WTC11 (cell line): ENCODE measurements around the gene VEGFB. TPM values are rescaled to one million over a fixed set of nuclear protein-coding genes. Genes with fewer than 3 reads are reported as not detected.

Experiments used
- ATAC-seq: fragments of 200-7000 bp; cut with Tn5 transposase; 2 replicates; pipeline ENCODE4 v1.10.0; 2021; ENCODE audit warnings: mild to moderate bottlenecking, moderate library complexity
- CTCF ChIA-PET: fragments of 300-600 bp; sonication (Branson Sonifier 250); formaldehyde crosslinking; loops from one replicate; lab custom pipeline; 2021; ENCODE audit warnings: antibody characterized with exemption; lab: Charles Lee
- POLR2A ChIA-PET: fragments of 350-600 bp; sonication (Branson Sonifier 250); formaldehyde crosslinking; loops from one replicate; lab custom pipeline; 2021; ENCODE audit warnings: antibody characterized with exemption; lab: Charles Lee
- DNase-seq: peaks from one replicate; pipeline ENCODE4 v3.0.0; 2021; ENCODE audit warnings: low spot score
- H3K27ac Mint-ChIP-seq: 2 replicates; pipeline ENCODE4 v1.8.0; 2021; ENCODE audit warnings: mixed read lengths
- H3K27me3 Mint-ChIP-seq: 2 replicates; pipeline ENCODE4 v1.8.0; 2021; ENCODE audit warnings: low read depth, mild to moderate bottlenecking, moderate library complexity, mixed read lengths
- H3K36me3 Mint-ChIP-seq: 2 replicates; pipeline ENCODE4 v1.8.0; 2021; ENCODE audit warnings: mixed read lengths
- H3K4me1 Mint-ChIP-seq: 2 replicates; pipeline ENCODE4 v1.8.0; 2022; ENCODE audit warnings: mixed read lengths
- H3K4me3 Mint-ChIP-seq: 2 replicates; pipeline ENCODE4 v1.8.0; 2021; ENCODE audit warnings: mild to moderate bottlenecking, moderate library complexity, mixed read lengths
- H3K9me3 Mint-ChIP-seq: 2 replicates; pipeline ENCODE4 v1.8.0; 2021; ENCODE audit warnings: mixed read lengths
- FOXK1 ChIP-seq: sonication (generic); formaldehyde crosslinking; IDR thresholded peaks from 2 replicates; pipeline ENCODE4 v1.8.0; 2022; ENCODE audit warnings: mild to moderate bottlenecking, moderate library complexity, missing genetic modification reagents
- HMGA2 ChIP-seq: fragments of 250-450 bp; sonication (Bioruptor Pico); IDR thresholded peaks from 2 replicates; pipeline ENCODE4 v1.4.0; 2021; ENCODE audit warnings: mild to moderate bottlenecking, moderate library complexity
- KAT7 ChIP-seq: sonication (generic); formaldehyde crosslinking; IDR thresholded peaks from 2 replicates; pipeline ENCODE4 v1.8.1; 2023; ENCODE audit warnings: missing genetic modification reagents, mild to moderate bottlenecking, borderline replicate concordance
- MYBL2 ChIP-seq: sonication (generic); formaldehyde crosslinking; IDR thresholded peaks from 2 replicates; pipeline ENCODE4 v1.8.1; 2023; ENCODE audit warnings: mild to moderate bottlenecking, moderate library complexity, missing genetic modification reagents
- NFE2L1 ChIP-seq: sonication (generic); formaldehyde crosslinking; IDR thresholded peaks from 2 replicates; pipeline ENCODE4 v1.8.1; 2023; ENCODE audit warnings: missing genetic modification reagents
- NFYB ChIP-seq: sonication (generic); formaldehyde crosslinking; conservative IDR thresholded peaks from 2 replicates; pipeline ENCODE4 v1.8.0; 2022; ENCODE audit warnings: low read depth, missing genetic modification reagents
- NR3C1 ChIP-seq: sonication (generic); formaldehyde crosslinking; conservative IDR thresholded peaks from 2 replicates; pipeline ENCODE4 v1.8.1; 2023; ENCODE audit warnings: low read depth, mild to moderate bottlenecking, missing genetic modification reagents
- SMAD4 ChIP-seq: sonication (generic); formaldehyde crosslinking; IDR thresholded peaks from 2 replicates; pipeline ENCODE4 v1.8.0; 2022; ENCODE audit warnings: mild to moderate bottlenecking, missing genetic modification reagents
- TP53 ChIP-seq: sonication (generic); formaldehyde crosslinking; IDR thresholded peaks from 2 replicates; pipeline ENCODE4 v1.8.1; 2023; ENCODE audit warnings: mild to moderate bottlenecking, missing genetic modification reagents
- ZBTB21 ChIP-seq: sonication (generic); formaldehyde crosslinking; IDR thresholded peaks from 2 replicates; pipeline ENCODE4 v1.8.1; 2023; ENCODE audit warnings: mild to moderate bottlenecking, missing genetic modification reagents, borderline replicate concordance
- ZNF232 ChIP-seq: sonication (generic); formaldehyde crosslinking; IDR thresholded peaks from 2 replicates; pipeline ENCODE4 v1.8.0; 2022; ENCODE audit warnings: mild to moderate bottlenecking, missing genetic modification reagents
- ZNF263 ChIP-seq: sonication (generic); formaldehyde crosslinking; IDR thresholded peaks from 2 replicates; pipeline ENCODE4 v1.8.1; 2022; ENCODE audit warnings: low read depth, mild to moderate bottlenecking, moderate library complexity, missing genetic modification reagents
- total RNA-seq: library from RNA; stranded (reverse); gene quantifications from 3 replicates; pipeline ENCODE4 v1.2.3, GENCODE V29; 2021
- TF ChIP-seq, protein P1 (sequence below): sonication (generic); formaldehyde crosslinking; IDR thresholded peaks from 2 replicates; pipeline ENCODE4 v1.8.1; 2023; ENCODE audit warnings: mild to moderate bottlenecking, missing genetic modification reagents, borderline replicate concordance
- TF ChIP-seq, protein P2 (sequence below): sonication (generic); formaldehyde crosslinking; conservative IDR thresholded peaks from 2 replicates; pipeline ENCODE4 v1.8.1; 2022; ENCODE audit warnings: mild to moderate bottlenecking, missing genetic modification reagents
- TF ChIP-seq, protein P3 (sequence below): fragments of 250-450 bp; sonication (Bioruptor Pico); IDR thresholded peaks from 2 replicates; pipeline ENCODE4 v1.8.0; 2021; ENCODE audit warnings: mild to moderate bottlenecking
- TF ChIP-seq, protein P4 (sequence below): sonication (generic); formaldehyde crosslinking; IDR thresholded peaks from 2 replicates; pipeline ENCODE4 v1.8.0; 2022; ENCODE audit warnings: mild to moderate bottlenecking, missing genetic modification reagents
- TF ChIP-seq, protein P5 (sequence below): sonication (generic); formaldehyde crosslinking; IDR thresholded peaks from 2 replicates; pipeline ENCODE4 v1.8.0; 2022; ENCODE audit warnings: mild to moderate bottlenecking, missing genetic modification reagents
- TF ChIP-seq, protein P6 (sequence below): sonication (generic); formaldehyde crosslinking; IDR thresholded peaks from 2 replicates; pipeline ENCODE4 v1.8.1; 2022; ENCODE audit warnings: low read depth, mild to moderate bottlenecking, moderate library complexity, missing genetic modification reagents, borderline replicate concordance
- TF ChIP-seq, protein P7 (sequence below): sonication (generic); formaldehyde crosslinking; IDR thresholded peaks from 2 replicates; pipeline ENCODE4 v1.8.1; 2022; ENCODE audit warnings: mild to moderate bottlenecking, moderate library complexity, missing genetic modification reagents
- TF ChIP-seq, protein P8 (sequence below): sonication (generic); formaldehyde crosslinking; IDR thresholded peaks from 2 replicates; pipeline ENCODE4 v1.8.1; 2022; ENCODE audit warnings: low read depth, missing genetic modification reagents, borderline replicate concordance
- TF ChIP-seq, protein P9 (sequence below): sonication (generic); formaldehyde crosslinking; IDR thresholded peaks from 2 replicates; pipeline ENCODE4 v1.8.0; 2022; ENCODE audit warnings: mild to moderate bottlenecking, missing genetic modification reagents

The VEGFB gene
- total RNA-seq, 1 experiment from 2014 or later, result 51.7 TPM

DNA sequence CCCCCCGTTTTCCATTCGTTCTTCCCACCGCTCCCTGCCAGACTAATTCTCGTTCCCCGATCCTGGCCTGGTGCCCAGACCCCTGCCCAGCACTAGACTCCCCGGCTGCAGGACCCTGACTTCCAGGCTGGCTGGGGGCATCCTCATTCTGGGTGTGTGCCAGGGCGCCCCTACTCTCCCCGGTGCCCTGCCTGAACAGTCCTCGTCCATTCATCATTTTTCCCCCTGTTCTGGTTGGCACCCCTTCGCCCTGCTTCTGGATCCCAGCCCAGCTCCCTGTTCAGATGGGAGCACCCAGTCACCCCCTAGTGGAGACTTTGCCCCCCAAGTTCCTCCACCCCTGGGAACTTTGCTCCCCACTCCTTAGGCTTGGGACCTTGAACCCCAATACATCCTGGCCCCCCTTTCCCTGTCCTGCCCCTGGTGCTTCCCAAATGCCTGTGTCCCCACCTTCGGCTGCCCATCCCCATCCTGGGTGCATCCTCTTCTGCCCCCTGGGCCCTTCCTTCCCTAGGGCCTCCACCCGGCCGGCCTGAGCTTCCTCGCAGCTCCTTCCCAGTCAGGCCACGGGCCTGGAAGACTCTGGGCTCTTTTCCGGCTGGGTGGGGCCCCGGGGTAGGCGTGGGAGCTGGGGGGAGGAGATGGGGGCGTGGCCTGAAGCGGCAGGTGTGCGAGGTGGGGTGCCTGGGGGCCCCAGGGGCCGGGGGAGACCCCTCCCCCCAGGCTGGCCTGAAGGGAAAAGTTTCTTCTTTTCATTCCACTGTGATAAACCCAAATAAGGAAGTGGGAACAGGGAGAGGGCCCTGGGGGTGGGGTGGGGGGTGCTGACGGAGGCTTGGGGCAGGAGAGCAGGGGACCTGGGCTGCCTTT, 17.9 kb downstream of the VEGFB start:
- Mint-ChIP-seq H3K36me3 (peaks cover 3% of the 10 kb centered on the region), H3K27me3 (no peaks in the 10 kb centered on the region), H3K4me3 (peak overlapping the region; percentile 90), H3K9me3 (no peaks in the 10 kb centered on the region), H3K4me1 (peaks cover 42% of the 10 kb centered on the region), H3K27ac (peak overlapping the region; percentile 45)
- ChIA-PET POLR2A (interaction anchor here (0.6 to 3.7 kb wide), 10 partner anchors 9 to 52 kb away, joined by 3 to 25 read pairs (median 4); partner anchors contain the start of genes FKBP2, NUDT22 and TRPT1), CTCF (interaction anchor here (0.5 to 5.3 kb wide), 22 partner anchors 10 to 1519 kb away, joined by 3 to 75 read pairs (median 12); partner anchors contain the start of genes CATSPERZ, CCDC88B, DNAJC4 and ESRRA)
- no peak for ATAC-seq
- peak; percentile 67 for DNase-seq
- TF ChIP-seq, protein P1, sequence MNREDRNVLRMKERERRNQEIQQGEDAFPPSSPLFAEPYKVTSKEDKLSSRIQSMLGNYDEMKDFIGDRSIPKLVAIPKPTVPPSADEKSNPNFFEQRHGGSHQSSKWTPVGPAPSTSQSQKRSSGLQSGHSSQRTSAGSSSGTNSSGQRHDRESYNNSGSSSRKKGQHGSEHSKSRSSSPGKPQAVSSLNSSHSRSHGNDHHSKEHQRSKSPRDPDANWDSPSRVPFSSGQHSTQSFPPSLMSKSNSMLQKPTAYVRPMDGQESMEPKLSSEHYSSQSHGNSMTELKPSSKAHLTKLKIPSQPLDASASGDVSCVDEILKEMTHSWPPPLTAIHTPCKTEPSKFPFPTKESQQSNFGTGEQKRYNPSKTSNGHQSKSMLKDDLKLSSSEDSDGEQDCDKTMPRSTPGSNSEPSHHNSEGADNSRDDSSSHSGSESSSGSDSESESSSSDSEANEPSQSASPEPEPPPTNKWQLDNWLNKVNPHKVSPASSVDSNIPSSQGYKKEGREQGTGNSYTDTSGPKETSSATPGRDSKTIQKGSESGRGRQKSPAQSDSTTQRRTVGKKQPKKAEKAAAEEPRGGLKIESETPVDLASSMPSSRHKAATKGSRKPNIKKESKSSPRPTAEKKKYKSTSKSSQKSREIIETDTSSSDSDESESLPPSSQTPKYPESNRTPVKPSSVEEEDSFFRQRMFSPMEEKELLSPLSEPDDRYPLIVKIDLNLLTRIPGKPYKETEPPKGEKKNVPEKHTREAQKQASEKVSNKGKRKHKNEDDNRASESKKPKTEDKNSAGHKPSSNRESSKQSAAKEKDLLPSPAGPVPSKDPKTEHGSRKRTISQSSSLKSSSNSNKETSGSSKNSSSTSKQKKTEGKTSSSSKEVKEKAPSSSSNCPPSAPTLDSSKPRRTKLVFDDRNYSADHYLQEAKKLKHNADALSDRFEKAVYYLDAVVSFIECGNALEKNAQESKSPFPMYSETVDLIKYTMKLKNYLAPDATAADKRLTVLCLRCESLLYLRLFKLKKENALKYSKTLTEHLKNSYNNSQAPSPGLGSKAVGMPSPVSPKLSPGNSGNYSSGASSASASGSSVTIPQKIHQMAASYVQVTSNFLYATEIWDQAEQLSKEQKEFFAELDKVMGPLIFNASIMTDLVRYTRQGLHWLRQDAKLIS, result no peak
- TF ChIP-seq NR3C1 (CRISPR knock-in tag) (no peak), NFYB (CRISPR knock-in tag) (no peak), TP53 (CRISPR knock-in tag) (no peak), KAT7 (no peak), NFE2L1 (no peak), HMGA2 (CRISPR knock-in tag) (no peak), MYBL2 (CRISPR knock-in tag) (no peak), ZNF232 (CRISPR knock-in tag) (no peak), ZBTB21 (CRISPR knock-in tag) (no peak), ZNF263 (CRISPR knock-in tag) (no peak), SMAD4 (CRISPR knock-in tag) (no peak), FOXK1 (CRISPR knock-in tag) (no peak)
- TF ChIP-seq, protein P2, sequence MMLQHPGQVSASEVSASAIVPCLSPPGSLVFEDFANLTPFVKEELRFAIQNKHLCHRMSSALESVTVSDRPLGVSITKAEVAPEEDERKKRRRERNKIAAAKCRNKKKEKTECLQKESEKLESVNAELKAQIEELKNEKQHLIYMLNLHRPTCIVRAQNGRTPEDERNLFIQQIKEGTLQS (CRISPR knock-in tag), result no peak
- TF ChIP-seq, protein P3, sequence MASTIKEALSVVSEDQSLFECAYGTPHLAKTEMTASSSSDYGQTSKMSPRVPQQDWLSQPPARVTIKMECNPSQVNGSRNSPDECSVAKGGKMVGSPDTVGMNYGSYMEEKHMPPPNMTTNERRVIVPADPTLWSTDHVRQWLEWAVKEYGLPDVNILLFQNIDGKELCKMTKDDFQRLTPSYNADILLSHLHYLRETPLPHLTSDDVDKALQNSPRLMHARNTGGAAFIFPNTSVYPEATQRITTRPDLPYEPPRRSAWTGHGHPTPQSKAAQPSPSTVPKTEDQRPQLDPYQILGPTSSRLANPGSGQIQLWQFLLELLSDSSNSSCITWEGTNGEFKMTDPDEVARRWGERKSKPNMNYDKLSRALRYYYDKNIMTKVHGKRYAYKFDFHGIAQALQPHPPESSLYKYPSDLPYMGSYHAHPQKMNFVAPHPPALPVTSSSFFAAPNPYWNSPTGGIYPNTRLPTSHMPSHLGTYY (CRISPR knock-in tag), result no peak
- TF ChIP-seq, protein P4, sequence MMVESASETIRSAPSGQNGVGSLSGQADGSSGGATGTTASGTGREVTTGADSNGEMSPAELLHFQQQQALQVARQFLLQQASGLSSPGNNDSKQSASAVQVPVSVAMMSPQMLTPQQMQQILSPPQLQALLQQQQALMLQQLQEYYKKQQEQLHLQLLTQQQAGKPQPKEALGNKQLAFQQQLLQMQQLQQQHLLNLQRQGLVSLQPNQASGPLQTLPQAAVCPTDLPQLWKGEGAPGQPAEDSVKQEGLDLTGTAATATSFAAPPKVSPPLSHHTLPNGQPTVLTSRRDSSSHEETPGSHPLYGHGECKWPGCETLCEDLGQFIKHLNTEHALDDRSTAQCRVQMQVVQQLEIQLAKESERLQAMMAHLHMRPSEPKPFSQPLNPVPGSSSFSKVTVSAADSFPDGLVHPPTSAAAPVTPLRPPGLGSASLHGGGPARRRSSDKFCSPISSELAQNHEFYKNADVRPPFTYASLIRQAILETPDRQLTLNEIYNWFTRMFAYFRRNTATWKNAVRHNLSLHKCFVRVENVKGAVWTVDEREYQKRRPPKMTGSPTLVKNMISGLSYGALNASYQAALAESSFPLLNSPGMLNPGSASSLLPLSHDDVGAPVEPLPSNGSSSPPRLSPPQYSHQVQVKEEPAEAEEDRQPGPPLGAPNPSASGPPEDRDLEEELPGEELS (CRISPR knock-in tag), result no peak
- TF ChIP-seq, protein P5, sequence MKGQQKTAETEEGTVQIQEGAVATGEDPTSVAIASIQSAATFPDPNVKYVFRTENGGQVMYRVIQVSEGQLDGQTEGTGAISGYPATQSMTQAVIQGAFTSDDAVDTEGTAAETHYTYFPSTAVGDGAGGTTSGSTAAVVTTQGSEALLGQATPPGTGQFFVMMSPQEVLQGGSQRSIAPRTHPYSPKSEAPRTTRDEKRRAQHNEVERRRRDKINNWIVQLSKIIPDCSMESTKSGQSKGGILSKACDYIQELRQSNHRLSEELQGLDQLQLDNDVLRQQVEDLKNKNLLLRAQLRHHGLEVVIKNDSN, result no peak
- TF ChIP-seq, protein P6, sequence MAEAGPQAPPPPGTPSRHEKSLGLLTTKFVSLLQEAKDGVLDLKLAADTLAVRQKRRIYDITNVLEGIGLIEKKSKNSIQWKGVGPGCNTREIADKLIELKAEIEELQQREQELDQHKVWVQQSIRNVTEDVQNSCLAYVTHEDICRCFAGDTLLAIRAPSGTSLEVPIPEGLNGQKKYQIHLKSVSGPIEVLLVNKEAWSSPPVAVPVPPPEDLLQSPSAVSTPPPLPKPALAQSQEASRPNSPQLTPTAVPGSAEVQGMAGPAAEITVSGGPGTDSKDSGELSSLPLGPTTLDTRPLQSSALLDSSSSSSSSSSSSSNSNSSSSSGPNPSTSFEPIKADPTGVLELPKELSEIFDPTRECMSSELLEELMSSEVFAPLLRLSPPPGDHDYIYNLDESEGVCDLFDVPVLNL (CRISPR knock-in tag), result no peak
- TF ChIP-seq, protein P7, sequence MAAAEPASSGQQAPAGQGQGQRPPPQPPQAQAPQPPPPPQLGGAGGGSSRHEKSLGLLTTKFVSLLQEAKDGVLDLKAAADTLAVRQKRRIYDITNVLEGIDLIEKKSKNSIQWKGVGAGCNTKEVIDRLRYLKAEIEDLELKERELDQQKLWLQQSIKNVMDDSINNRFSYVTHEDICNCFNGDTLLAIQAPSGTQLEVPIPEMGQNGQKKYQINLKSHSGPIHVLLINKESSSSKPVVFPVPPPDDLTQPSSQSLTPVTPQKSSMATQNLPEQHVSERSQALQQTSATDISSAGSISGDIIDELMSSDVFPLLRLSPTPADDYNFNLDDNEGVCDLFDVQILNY, result 0 out of 2 replicates have a peak, but pooled peaks have one; percentile 49
- TF ChIP-seq, protein P8, sequence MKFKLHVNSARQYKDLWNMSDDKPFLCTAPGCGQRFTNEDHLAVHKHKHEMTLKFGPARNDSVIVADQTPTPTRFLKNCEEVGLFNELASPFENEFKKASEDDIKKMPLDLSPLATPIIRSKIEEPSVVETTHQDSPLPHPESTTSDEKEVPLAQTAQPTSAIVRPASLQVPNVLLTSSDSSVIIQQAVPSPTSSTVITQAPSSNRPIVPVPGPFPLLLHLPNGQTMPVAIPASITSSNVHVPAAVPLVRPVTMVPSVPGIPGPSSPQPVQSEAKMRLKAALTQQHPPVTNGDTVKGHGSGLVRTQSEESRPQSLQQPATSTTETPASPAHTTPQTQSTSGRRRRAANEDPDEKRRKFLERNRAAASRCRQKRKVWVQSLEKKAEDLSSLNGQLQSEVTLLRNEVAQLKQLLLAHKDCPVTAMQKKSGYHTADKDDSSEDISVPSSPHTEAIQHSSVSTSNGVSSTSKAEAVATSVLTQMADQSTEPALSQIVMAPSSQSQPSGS (CRISPR knock-in tag), result no peak
- TF ChIP-seq, protein P9, sequence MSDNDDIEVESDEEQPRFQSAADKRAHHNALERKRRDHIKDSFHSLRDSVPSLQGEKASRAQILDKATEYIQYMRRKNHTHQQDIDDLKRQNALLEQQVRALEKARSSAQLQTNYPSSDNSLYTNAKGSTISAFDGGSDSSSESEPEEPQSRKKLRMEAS (CRISPR knock-in tag), result 0 out of 2 replicates have a peak, but pooled peaks have one; percentile 15
